WTC11 (cell line): ENCODE data around the gene COL5A1. TPM values are rescaled to one million over a fixed set of nuclear protein-coding genes. Genes with fewer than 3 reads are reported as not detected.
"Not testable (repeated sequence)": the region's sequence is repeated elsewhere in the genome, so short reads cannot be mapped to it uniquely, and the experiment has no call there.

Source experiments
- ATAC-seq: fragments of 200-7000 bp; cut with Tn5 transposase; 2 replicates; pipeline ENCODE4 v1.10.0; 2021; ENCODE audit warnings: mild to moderate bottlenecking, moderate library complexity
- CTCF ChIA-PET: fragments of 300-600 bp; sonication (Branson Sonifier 250); formaldehyde crosslinking; loops from one replicate; lab custom pipeline; 2021; ENCODE audit warnings: antibody characterized with exemption; lab: Charles Lee
- POLR2A ChIA-PET: fragments of 350-600 bp; sonication (Branson Sonifier 250); formaldehyde crosslinking; loops from one replicate; lab custom pipeline; 2021; ENCODE audit warnings: antibody characterized with exemption; lab: Charles Lee
- DNase-seq: peaks from one replicate; pipeline ENCODE4 v3.0.0; 2021; ENCODE audit warnings: low spot score
- H3K27ac Mint-ChIP-seq: 2 replicates; pipeline ENCODE4 v1.8.0; 2021; ENCODE audit warnings: mixed read lengths
- H3K27me3 Mint-ChIP-seq: 2 replicates; pipeline ENCODE4 v1.8.0; 2021; ENCODE audit warnings: low read depth, mild to moderate bottlenecking, moderate library complexity, mixed read lengths
- H3K36me3 Mint-ChIP-seq: 2 replicates; pipeline ENCODE4 v1.8.0; 2021; ENCODE audit warnings: mixed read lengths
- H3K4me1 Mint-ChIP-seq: 2 replicates; pipeline ENCODE4 v1.8.0; 2022; ENCODE audit warnings: mixed read lengths
- H3K4me3 Mint-ChIP-seq: 2 replicates; pipeline ENCODE4 v1.8.0; 2021; ENCODE audit warnings: mild to moderate bottlenecking, moderate library complexity, mixed read lengths
- H3K9me3 Mint-ChIP-seq: 2 replicates; pipeline ENCODE4 v1.8.0; 2021; ENCODE audit warnings: mixed read lengths
- CREB1 ChIP-seq: sonication (generic); formaldehyde crosslinking; IDR thresholded peaks from 2 replicates; pipeline ENCODE4 v1.8.0; 2023; ENCODE audit warnings: mild to moderate bottlenecking, missing genetic modification reagents
- ELF4 ChIP-seq: sonication (generic); formaldehyde crosslinking; IDR thresholded peaks from 2 replicates; pipeline ENCODE4 v1.8.1; 2022; ENCODE audit warnings: low read depth, mild to moderate bottlenecking, moderate library complexity, missing genetic modification reagents
- FOXK1 ChIP-seq: sonication (generic); formaldehyde crosslinking; IDR thresholded peaks from 2 replicates; pipeline ENCODE4 v1.8.0; 2022; ENCODE audit warnings: mild to moderate bottlenecking, moderate library complexity, missing genetic modification reagents
- FOXP1 ChIP-seq: sonication (generic); formaldehyde crosslinking; IDR thresholded peaks from 2 replicates; pipeline ENCODE4 v1.8.0; 2022; ENCODE audit warnings: missing genetic modification reagents, mild to moderate bottlenecking, moderate library complexity, borderline replicate concordance
- NFATC4 ChIP-seq: fragments of 250-450 bp; sonication (Bioruptor Pico); IDR thresholded peaks from 2 replicates; pipeline ENCODE4 v1.9.0; 2021; ENCODE audit warnings: mild to moderate bottlenecking
- NR1H2 ChIP-seq: sonication (generic); formaldehyde crosslinking; IDR thresholded peaks from 2 replicates; pipeline ENCODE4 v1.9.0; 2021; ENCODE audit warnings: mild to moderate bottlenecking, moderate library complexity, missing genetic modification reagents
- NR2C2 ChIP-seq: sonication (generic); formaldehyde crosslinking; IDR thresholded peaks from 2 replicates; pipeline ENCODE4 v1.8.0; 2022; ENCODE audit warnings: mild to moderate bottlenecking, missing genetic modification reagents
- OVOL2 ChIP-seq: fragments of 250-450 bp; sonication (Bioruptor Pico); IDR thresholded peaks from 2 replicates; pipeline ENCODE4 v1.9.0; 2021; ENCODE audit warnings: mild to moderate bottlenecking, borderline replicate concordance
- RELA ChIP-seq: sonication (generic); formaldehyde crosslinking; IDR thresholded peaks from 2 replicates; pipeline ENCODE4 v1.8.1; 2022; ENCODE audit warnings: missing genetic modification reagents, mild to moderate bottlenecking, borderline replicate concordance
- TEAD1 ChIP-seq: sonication (generic); formaldehyde crosslinking; IDR thresholded peaks from 2 replicates; pipeline ENCODE4 v1.8.0; 2022; ENCODE audit warnings: mild to moderate bottlenecking, missing genetic modification reagents
- TP53 ChIP-seq: sonication (generic); formaldehyde crosslinking; IDR thresholded peaks from 2 replicates; pipeline ENCODE4 v1.8.1; 2023; ENCODE audit warnings: mild to moderate bottlenecking, missing genetic modification reagents
- ZNF121 ChIP-seq: sonication (generic); formaldehyde crosslinking; IDR thresholded peaks from 2 replicates; pipeline ENCODE4 v1.8.0; 2023; ENCODE audit warnings: missing genetic modification reagents
- ZNF263 ChIP-seq: sonication (generic); formaldehyde crosslinking; IDR thresholded peaks from 2 replicates; pipeline ENCODE4 v1.8.1; 2022; ENCODE audit warnings: low read depth, mild to moderate bottlenecking, moderate library complexity, missing genetic modification reagents
- ZNF317 ChIP-seq: sonication (generic); formaldehyde crosslinking; IDR thresholded peaks from 2 replicates; pipeline ENCODE4 v1.8.1; 2023; ENCODE audit warnings: low read depth, mild to moderate bottlenecking, moderate library complexity, missing genetic modification reagents, borderline replicate concordance
- ZNF671 ChIP-seq: fragments of 250-450 bp; sonication (Bioruptor Pico); IDR thresholded peaks from 2 replicates; pipeline ENCODE4 v1.8.0; 2021; ENCODE audit warnings: mild to moderate bottlenecking
- total RNA-seq: library from RNA; stranded (reverse); gene quantifications from 3 replicates; pipeline ENCODE4 v1.2.3, GENCODE V29; 2021
- TF ChIP-seq, protein P1 (sequence below): sonication (generic); formaldehyde crosslinking; IDR thresholded peaks from 2 replicates; pipeline ENCODE4 v1.8.0; 2023; ENCODE audit warnings: mild to moderate bottlenecking, missing genetic modification reagents
- TF ChIP-seq, protein P2 (sequence below): sonication (generic); formaldehyde crosslinking; IDR thresholded peaks from 2 replicates; pipeline ENCODE4 v1.8.1; 2022; ENCODE audit warnings: mild to moderate bottlenecking, missing genetic modification reagents, moderate library complexity, borderline replicate concordance
- TF ChIP-seq, protein P3 (sequence below): sonication (generic); formaldehyde crosslinking; IDR thresholded peaks from 2 replicates; pipeline ENCODE4 v1.8.1; 2022; ENCODE audit warnings: low read depth, mild to moderate bottlenecking, moderate library complexity, missing genetic modification reagents, borderline replicate concordance

COL5A1 gene
- total RNA-seq, 1 experiment from 2014 or later = 13.5 TPM

DNA sequence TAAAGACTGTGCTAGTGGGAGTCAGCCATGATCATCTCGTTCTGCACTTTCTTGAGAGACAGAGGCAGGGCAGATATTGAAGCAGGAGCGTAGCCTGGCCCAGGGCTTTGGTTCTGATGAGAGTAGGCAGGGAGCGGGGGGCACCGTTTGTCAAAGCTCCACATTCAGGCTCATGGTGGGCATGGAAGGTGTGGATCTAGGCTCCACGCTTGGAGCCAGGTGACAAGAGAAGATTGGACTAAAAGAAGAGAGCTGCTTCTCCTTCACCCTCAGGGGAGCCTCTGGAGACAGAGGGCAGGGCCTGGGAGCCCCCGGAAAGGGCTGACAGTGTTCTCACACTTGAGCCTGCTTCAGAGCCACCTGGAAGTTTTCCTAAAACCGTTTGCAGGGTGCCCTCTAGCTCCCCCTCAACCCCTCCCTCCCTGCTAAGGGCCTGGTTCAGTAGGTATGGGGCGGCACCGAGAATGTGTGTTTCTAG lies 214.3 kb downstream of the COL5A1 start (continued):
- TF ChIP-seq ELF4 (CRISPR knock-in tag) (no peak), FOXP1 (CRISPR knock-in tag) (no peak), NFATC4 (CRISPR knock-in tag) (no peak)

DNA sequence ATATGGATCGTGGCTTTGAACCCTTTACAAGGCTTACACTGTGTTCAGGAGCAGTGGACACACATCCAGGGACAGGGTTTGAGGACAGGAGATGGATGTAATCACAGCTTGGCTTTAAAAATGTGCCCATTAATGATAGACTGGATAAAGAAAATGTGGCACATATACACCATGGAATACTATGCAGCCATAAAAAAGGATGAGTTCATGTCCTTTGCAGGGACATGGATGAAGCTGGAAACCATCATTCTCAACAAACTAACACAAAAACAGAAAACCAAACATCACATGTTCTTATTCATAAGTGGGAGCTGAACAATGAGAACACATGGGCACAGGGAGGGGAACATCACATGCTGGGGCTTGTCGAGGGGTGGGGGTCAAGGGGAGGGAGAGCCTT lies 215.8 kb downstream of the COL5A1 start:
- peaks cover 26% of the 10 kb centered on the region for H3K9me3 Mint-ChIP-seq
- ATAC-seq, CTCF ChIA-PET, H3K4me1 Mint-ChIP-seq, POLR2A ChIA-PET, DNase-seq, H3K36me3 Mint-ChIP-seq, H3K27me3 Mint-ChIP-seq, H3K27ac Mint-ChIP-seq, H3K4me3 Mint-ChIP-seq: not testable (repeated sequence)

DNA sequence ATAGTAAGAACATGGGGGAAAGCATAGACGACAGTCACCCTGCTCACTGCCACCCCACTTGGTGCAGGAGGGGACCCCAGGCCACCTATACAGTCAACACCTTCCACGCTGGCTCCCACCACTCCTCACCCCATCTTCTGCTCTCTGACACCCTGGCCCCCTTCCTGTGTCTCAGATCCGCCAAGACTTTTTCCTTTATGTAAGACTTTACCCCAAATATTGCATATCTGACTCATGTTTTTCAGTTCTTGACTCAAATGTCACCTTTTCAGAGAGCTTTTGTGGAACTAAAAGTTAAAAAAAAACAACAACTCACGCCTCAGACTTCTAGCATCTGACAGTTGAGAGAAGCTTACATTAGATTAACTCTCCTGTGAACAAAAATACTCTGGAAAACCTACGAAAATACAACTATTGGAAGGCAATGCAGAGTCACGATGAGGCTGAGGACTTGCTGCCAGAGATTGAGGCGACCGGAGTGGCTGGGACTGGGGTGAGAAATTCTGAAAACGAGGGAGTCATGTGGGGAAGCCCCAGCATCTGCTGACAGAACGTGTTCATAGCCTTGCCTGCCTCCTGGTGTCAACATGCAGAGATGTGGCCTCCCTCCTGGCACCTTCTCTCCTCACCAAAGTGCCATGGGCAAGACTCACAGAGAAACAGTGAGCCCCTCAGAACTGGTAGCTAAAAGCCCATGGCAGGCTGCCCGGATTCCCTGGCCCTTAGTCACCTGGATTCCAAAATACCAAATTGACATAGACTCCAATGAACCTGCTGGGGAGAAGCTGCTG lies 216.6 kb downstream of the COL5A1 start:
- TF ChIP-seq, protein P1, sequence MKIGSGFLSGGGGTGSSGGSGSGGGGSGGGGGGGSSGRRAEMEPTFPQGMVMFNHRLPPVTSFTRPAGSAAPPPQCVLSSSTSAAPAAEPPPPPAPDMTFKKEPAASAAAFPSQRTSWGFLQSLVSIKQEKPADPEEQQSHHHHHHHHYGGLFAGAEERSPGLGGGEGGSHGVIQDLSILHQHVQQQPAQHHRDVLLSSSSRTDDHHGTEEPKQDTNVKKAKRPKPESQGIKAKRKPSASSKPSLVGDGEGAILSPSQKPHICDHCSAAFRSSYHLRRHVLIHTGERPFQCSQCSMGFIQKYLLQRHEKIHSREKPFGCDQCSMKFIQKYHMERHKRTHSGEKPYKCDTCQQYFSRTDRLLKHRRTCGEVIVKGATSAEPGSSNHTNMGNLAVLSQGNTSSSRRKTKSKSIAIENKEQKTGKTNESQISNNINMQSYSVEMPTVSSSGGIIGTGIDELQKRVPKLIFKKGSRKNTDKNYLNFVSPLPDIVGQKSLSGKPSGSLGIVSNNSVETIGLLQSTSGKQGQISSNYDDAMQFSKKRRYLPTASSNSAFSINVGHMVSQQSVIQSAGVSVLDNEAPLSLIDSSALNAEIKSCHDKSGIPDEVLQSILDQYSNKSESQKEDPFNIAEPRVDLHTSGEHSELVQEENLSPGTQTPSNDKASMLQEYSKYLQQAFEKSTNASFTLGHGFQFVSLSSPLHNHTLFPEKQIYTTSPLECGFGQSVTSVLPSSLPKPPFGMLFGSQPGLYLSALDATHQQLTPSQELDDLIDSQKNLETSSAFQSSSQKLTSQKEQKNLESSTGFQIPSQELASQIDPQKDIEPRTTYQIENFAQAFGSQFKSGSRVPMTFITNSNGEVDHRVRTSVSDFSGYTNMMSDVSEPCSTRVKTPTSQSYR (CRISPR knock-in tag) = no peak
- no peak for TF ChIP-seq RELA (CRISPR knock-in tag)
- ChIA-PET CTCF (interaction anchor here (1.3 kb wide), 1 partner anchor 80 kb away, joined by 5 read pairs; no protein-coding TSS in a partner anchor), POLR2A (no interaction called here)
- peaks cover 26% of the 10 kb centered on the region for H3K9me3 Mint-ChIP-seq
- no peaks in the 10 kb centered on the region; the same call in 1 of the 2 replicates for H3K27me3 Mint-ChIP-seq
- DNase-seq = no peak
- H3K27ac Mint-ChIP-seq = no peak overlapping the region
- H3K4me3 Mint-ChIP-seq = no peak overlapping the region
- 0 out of 2 replicates have a peak, but pooled peaks cover 2% of the 10 kb centered on the region for H3K36me3 Mint-ChIP-seq
- no peak for ATAC-seq
- H3K4me1 Mint-ChIP-seq = no peaks in the 10 kb centered on the region

DNA sequence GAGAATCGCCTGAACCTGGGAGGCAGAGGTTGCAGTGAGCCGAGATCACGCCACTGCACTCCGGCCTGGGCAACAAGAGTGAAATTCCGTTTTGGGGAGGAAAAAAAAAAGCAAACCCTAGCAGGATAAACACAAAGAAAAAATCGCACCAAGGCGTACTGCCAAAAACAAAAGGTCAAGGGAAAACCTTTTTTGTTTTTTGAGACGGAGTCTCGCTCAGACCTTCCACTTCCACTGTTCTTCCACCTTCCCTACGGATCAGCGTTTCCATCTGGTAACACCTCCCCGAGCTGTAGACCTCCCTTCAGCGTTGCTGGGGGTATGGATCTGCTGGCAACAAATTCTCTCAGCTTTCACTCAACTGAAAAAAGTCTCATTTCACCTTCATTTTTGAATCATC lies 218.9 kb downstream of the COL5A1 start:
- H3K4me3 Mint-ChIP-seq = no peak overlapping the region
- ATAC-seq = no peak
- no peak overlapping the region for H3K27ac Mint-ChIP-seq
- DNase-seq = no peak
- H3K27me3 Mint-ChIP-seq = no peaks in the 10 kb centered on the region
- no peak for TF ChIP-seq CREB1
- no peak for TF ChIP-seq FOXK1 (CRISPR knock-in tag)
- TF ChIP-seq, protein P2, sequence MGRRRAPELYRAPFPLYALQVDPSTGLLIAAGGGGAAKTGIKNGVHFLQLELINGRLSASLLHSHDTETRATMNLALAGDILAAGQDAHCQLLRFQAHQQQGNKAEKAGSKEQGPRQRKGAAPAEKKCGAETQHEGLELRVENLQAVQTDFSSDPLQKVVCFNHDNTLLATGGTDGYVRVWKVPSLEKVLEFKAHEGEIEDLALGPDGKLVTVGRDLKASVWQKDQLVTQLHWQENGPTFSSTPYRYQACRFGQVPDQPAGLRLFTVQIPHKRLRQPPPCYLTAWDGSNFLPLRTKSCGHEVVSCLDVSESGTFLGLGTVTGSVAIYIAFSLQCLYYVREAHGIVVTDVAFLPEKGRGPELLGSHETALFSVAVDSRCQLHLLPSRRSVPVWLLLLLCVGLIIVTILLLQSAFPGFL (CRISPR knock-in tag) = no peak
- TF ChIP-seq, all 79 proteins: peak for 0
- CTCF ChIA-PET = no interaction called here
- POLR2A ChIA-PET = no interaction called here
- 0 out of 2 replicates have a peak, but pooled peaks cover 2% of the 10 kb centered on the region for H3K36me3 Mint-ChIP-seq
- H3K4me1 Mint-ChIP-seq = no peaks in the 10 kb centered on the region
- peaks cover 26% of the 10 kb centered on the region for H3K9me3 Mint-ChIP-seq

DNA sequence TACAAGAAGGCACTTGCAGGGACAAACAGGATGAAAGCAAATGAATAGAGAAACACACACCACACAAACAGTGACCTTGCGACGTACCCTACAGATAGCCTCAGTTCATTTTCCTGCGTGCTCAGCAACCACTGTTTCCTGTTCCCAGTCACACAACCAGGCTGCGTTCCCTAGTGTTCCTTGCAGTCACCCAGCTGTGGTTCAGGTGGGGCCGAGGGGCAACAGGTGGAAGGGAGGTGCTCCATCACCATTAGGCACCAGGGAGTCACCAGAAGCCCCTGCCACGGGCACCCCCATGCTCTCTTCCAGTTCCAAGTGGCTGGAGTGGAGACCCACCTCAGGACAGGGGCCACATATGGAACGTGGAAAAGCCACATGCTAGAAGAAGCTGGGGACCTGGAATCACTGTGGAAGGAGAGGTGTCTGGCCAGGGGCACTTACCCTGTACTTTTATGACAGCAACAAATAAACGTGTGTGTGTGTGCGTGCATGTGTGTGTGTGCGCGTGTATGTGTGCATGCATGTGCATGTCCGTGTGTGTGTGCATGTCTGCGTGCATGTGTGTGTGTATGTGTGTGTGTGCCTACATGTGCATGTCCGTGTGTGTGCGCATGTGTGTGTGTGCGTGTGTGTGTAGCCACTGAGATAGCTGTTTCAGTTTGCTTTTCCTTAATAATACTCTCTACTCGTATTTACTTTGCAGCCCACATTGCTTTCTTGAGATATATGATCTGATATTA lies 220.2 kb downstream of the COL5A1 start:
- Mint-ChIP-seq H3K27ac (no peak overlapping the region), H3K36me3 (0 out of 2 replicates have a peak, but pooled peaks cover 2% of the 10 kb centered on the region), H3K4me1 (no peaks in the 10 kb centered on the region), H3K27me3 (no peaks in the 10 kb centered on the region), H3K9me3 (peaks cover 26% of the 10 kb centered on the region), H3K4me3 (no peak overlapping the region)
- DNase-seq (no peak), ATAC-seq (no peak)
- TF ChIP-seq ZNF671 (CRISPR knock-in tag) = no peak
- no peak for TF ChIP-seq FOXP1 (CRISPR knock-in tag)
- no peak for TF ChIP-seq TEAD1 (CRISPR knock-in tag)
- no peak for TF ChIP-seq ZNF121
- TF ChIP-seq, protein P3, sequence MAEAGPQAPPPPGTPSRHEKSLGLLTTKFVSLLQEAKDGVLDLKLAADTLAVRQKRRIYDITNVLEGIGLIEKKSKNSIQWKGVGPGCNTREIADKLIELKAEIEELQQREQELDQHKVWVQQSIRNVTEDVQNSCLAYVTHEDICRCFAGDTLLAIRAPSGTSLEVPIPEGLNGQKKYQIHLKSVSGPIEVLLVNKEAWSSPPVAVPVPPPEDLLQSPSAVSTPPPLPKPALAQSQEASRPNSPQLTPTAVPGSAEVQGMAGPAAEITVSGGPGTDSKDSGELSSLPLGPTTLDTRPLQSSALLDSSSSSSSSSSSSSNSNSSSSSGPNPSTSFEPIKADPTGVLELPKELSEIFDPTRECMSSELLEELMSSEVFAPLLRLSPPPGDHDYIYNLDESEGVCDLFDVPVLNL (CRISPR knock-in tag) = no peak
- TF ChIP-seq ZNF317 = no peak
- no peak for TF ChIP-seq TP53 (CRISPR knock-in tag)
- TF ChIP-seq ZNF263 = no peak
- TF ChIP-seq NR1H2 (CRISPR knock-in tag) = no peak
- no peak for TF ChIP-seq NR2C2
- no peak for TF ChIP-seq OVOL2 (CRISPR knock-in tag)
- POLR2A ChIA-PET = interaction anchor here (0.7 kb wide), 1 partner anchor 83 kb away, joined by 3 read pairs; no protein-coding TSS in a partner anchor
- CTCF ChIA-PET = no interaction called here
